Smooth muscle cell (in vitro differentiated cells): Measurements from ENCODE around the gene SHMT2. TPM values are rescaled to one million over a fixed set of nuclear protein-coding genes. Genes with fewer than 3 reads are reported as not detected.

Source experiments
- DNase-seq: peaks from one replicate; lab custom pipeline; 2025; ENCODE audit not compliant: unreplicated experiment; lab: John Stamatoyannopoulos, UW
- H2AFZ ChIP-seq: fragments of 200-600 bp; sonication (generic); 2 replicates; pipeline ENCODE4 v1.6.0; 2016; ENCODE audit warnings: antibody characterized with exemption, low read depth, mild to moderate bottlenecking
- H3F3A ChIP-seq: fragments of 200-600 bp; sonication (generic); 2 replicates; pipeline ENCODE4 v1.6.0; 2017; ENCODE audit warnings: antibody characterized with exemption, low read depth
- H3K27ac ChIP-seq: fragments of 200-600 bp; sonication (generic); 2 replicates; pipeline ENCODE4 v1.5.1; 2016; ENCODE audit warnings: low read depth, mild to moderate bottlenecking
- H3K27me3 ChIP-seq: fragments of 200-600 bp; sonication (generic); 2 replicates; pipeline ENCODE4 v1.6.1; 2016; ENCODE audit warnings: low read depth, mild to moderate bottlenecking
- H3K36me3 ChIP-seq: fragments of 200-600 bp; sonication (generic); 2 replicates; pipeline ENCODE4 v1.5.1; 2016; ENCODE audit warnings: low read depth
- H3K4me1 ChIP-seq: fragments of 200-600 bp; sonication (generic); 2 replicates; pipeline ENCODE4 v1.5.1; 2016; ENCODE audit warnings: low read depth
- H3K4me2 ChIP-seq: fragments of 200-600 bp; sonication (generic); 2 replicates; pipeline ENCODE4 v1.6.0; 2016; ENCODE audit warnings: mild to moderate bottlenecking
- H3K4me3 ChIP-seq: fragments of 200-600 bp; sonication (generic); 2 replicates; pipeline ENCODE4 v1.5.1; 2016; ENCODE audit warnings: mild to moderate bottlenecking
- H3K79me2 ChIP-seq: fragments of 200-600 bp; sonication (generic); 2 replicates; pipeline ENCODE4 v1.6.0; 2016; ENCODE audit warnings: low read depth, mild to moderate bottlenecking
- H3K9ac ChIP-seq: fragments of 200-600 bp; sonication (generic); 2 replicates; pipeline ENCODE4 v1.6.0; 2016; ENCODE audit warnings: low read depth
- H3K9me3 ChIP-seq: fragments of 200-600 bp; sonication (generic); replicated peaks from 2 replicates; pipeline ENCODE4 v1.5.1; 2016; ENCODE audit warnings: low read depth
- H4K20me1 ChIP-seq: fragments of 200-600 bp; sonication (generic); 2 replicates; pipeline ENCODE4 v1.6.0; 2016; ENCODE audit warnings: low read depth
- WGBS: methylation state at CpG from one replicate; pipeline ENCODE4 v1.1.7; 2016; ENCODE audit warnings: low lambda C conversion rate; 5-methylcytosine and 5-hydroxymethylcytosine counted together
- polyA plus RNA-seq: library from polyadenylated mRNA; unstranded; fragments of >200 nt; fragmentation: Nextera tagmentation; extraction: Ambion mirVana; gene quantifications from 2 replicates; pipeline ENCODE4 v1.2.1, GENCODE V29; 2016
- total RNA-seq: library from RNA; depleted of rRNA; stranded (reverse); fragments of >200 nt; gene quantifications from 2 replicates; pipeline ENCODE4 v1.2.3, GENCODE V29; 2014
- TF ChIP-seq, protein P1 (sequence below): fragments of 200-600 bp; sonication (generic); IDR thresholded peaks from 2 replicates; pipeline ENCODE4 v1.5.1; 2017; ENCODE audit warnings: borderline replicate concordance, mild to moderate bottlenecking, antibody characterized with exemption; ENCODE audit not compliant: insufficient read depth, poor library complexity, severe bottlenecking

The SHMT2 gene
- total and polyA plus RNA-seq, 2 experiments from 2014 or later, result 107 to 117 TPM

DNA sequence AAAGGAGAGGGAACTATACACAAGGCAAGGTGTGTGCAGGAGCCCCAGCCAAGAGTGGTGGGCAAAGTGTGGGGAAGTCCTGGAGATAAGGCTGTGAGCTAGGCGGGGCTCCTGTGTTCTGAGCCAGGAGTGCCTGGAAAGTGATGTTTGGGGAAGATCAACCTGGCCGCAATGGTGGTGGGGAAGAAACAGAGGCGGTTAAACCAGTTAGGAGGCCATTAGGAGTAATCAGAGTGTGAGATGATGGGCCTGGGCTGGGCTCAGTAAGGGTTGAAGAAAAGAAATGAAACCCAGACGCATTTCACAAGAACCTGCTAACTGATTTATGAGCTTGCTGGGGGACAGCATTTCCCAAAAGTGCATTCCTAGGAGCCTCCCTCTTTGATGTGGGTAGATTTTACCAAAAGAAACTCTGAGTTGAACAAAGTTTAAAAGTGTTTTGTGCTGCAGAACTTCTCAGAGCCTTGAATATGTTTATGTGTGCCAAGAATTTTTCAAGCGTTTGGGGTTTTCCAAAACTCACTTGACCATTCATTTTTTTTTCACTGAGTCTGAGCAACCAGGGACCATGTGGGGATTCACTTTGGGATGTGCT is 47.9 kb upstream of the SHMT2 start:
- Histone ChIP-seq H4K20me1 (peaks cover 57% of the 10 kb centered on the region), H3K4me3 (no peak overlapping the region), H3K9ac (no peak overlapping the region), H3K36me3 (no peaks in the 10 kb centered on the region), H2AFZ (no peak overlapping the region), H3K27me3 (no peaks in the 10 kb centered on the region), H3K9me3 (no peaks in the 10 kb centered on the region), H3K27ac (no peak overlapping the region), H3K79me2 (no peaks in the 10 kb centered on the region), H3F3A (no peaks in the 10 kb centered on the region), H3K4me1 (no peaks in the 10 kb centered on the region), H3K4me2 (no peak overlapping the region)
- no peak for DNase-seq
- TF ChIP-seq, protein P1, sequence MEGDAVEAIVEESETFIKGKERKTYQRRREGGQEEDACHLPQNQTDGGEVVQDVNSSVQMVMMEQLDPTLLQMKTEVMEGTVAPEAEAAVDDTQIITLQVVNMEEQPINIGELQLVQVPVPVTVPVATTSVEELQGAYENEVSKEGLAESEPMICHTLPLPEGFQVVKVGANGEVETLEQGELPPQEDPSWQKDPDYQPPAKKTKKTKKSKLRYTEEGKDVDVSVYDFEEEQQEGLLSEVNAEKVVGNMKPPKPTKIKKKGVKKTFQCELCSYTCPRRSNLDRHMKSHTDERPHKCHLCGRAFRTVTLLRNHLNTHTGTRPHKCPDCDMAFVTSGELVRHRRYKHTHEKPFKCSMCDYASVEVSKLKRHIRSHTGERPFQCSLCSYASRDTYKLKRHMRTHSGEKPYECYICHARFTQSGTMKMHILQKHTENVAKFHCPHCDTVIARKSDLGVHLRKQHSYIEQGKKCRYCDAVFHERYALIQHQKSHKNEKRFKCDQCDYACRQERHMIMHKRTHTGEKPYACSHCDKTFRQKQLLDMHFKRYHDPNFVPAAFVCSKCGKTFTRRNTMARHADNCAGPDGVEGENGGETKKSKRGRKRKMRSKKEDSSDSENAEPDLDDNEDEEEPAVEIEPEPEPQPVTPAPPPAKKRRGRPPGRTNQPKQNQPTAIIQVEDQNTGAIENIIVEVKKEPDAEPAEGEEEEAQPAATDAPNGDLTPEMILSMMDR, result no peak
- 43% methylated on average over 5 of the region's 5 CpGs for WGBS

DNA sequence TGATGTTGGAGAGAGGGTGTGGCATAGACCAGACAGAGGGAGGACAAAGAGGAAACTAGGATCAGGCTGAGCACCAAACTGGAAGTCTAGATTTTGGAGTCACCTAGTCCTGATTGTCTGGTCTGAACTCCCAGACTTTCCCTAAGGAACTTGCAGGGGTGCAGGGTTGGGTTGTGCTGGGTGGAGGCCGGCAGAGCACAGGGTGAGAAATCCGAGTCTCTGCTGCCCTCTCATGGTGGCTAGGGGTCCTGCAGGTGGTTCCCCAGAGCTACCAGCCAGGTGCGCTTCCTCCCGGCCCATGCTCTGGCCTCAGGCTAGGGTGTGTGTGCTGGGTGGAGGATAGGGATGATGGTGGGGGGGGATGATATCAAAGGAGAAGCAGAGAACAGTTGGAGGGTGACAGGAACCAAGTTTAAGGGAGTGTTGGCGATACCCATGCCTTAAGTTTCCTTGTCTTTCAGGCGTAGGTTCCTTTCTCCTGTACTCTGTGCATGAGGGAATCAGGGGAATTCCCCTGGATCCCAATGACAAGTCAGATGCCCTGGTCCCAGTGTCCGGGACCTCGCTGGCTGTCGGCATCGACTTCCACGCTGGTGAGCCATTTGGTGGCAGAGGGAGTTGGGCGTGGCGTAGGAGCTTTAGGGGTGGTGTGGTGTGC is 46.5 kb upstream of the SHMT2 start:
- H3K4me2 ChIP-seq, result no peak overlapping the region
- H3K4me1 ChIP-seq, result no peaks in the 10 kb centered on the region
- H3K9ac ChIP-seq, result no peak overlapping the region
- H3K27ac ChIP-seq, result no peak overlapping the region
- TF ChIP-seq, protein P1, result peak; percentile 76
- H3K4me3 ChIP-seq, result no peak overlapping the region
- peak; percentile 6 for DNase-seq
- H3K79me2 ChIP-seq, result no peaks in the 10 kb centered on the region
- H3F3A ChIP-seq, result no peaks in the 10 kb centered on the region
- H3K36me3 ChIP-seq, result no peaks in the 10 kb centered on the region
- WGBS, result 78% methylated on average over 13 of the region's 13 CpGs
- H4K20me1 ChIP-seq, result peaks cover 53% of the 10 kb centered on the region
- no peak overlapping the region for H2AFZ ChIP-seq
- H3K27me3 ChIP-seq, result no peaks in the 10 kb centered on the region
- no peaks in the 10 kb centered on the region for H3K9me3 ChIP-seq

DNA sequence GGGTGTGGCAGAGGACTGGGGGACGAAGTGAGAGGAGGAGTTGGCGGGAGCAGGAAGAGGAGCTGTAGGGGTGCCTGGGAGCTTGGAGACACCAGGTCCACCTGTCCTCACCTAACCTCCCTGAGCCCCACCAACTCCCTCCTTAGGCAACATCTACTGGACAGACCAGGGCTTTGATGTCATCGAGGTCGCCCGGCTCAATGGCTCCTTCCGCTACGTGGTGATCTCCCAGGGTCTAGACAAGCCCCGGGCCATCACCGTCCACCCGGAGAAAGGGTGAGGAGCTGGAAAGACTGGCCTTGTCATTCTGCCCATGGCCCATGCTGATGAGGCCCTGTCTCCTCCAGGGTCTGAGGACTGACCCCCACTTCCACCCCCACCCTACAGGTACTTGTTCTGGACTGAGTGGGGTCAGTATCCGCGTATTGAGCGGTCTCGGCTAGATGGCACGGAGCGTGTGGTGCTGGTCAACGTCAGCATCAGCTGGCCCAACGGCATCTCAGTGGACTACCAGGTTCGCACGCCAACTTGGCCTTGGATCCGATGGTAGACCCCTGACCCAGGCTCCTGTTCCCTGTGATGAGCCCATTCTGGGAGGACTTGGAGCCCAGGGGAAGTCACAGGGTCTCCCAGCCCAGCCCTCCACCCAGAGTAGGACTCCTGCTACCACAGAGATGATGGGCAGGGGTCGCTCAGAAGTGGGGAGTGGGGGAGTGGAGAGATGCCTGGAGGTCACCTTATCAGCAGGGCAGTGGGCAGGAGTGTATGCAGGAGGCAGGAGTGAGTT is 45.4 kb upstream of the SHMT2 start:
- H3K27ac ChIP-seq, result no peak overlapping the region
- H3K4me3 ChIP-seq, result no peak overlapping the region
- H3K36me3 ChIP-seq, result no peaks in the 10 kb centered on the region
- H3K9me3 ChIP-seq, result no peaks in the 10 kb centered on the region
- no peak overlapping the region for H2AFZ ChIP-seq
- TF ChIP-seq, protein P1, result no peak
- 96% methylated on average over 22 of the region's 22 CpGs for WGBS
- DNase-seq, result no peak
- no peaks in the 10 kb centered on the region for H3K4me1 ChIP-seq
- peaks cover 47% of the 10 kb centered on the region for H4K20me1 ChIP-seq
- no peaks in the 10 kb centered on the region for H3K27me3 ChIP-seq
- H3K79me2 ChIP-seq, result no peaks in the 10 kb centered on the region
- H3F3A ChIP-seq, result no peaks in the 10 kb centered on the region
- no peak overlapping the region for H3K9ac ChIP-seq
- no peak overlapping the region for H3K4me2 ChIP-seq
